ENCODE results near the gene AMPD3.
A peak's percentile ranks its signal among the peaks of the same experiment; 100 is the strongest.

Gene AMPD3

GRCh38 chr11:10454878-10455631 is at the start of gene AMPD3:
Gene AMPD3 (plus strand): TSS chr11:10455264. CDS start chr11:10461520, 6,256 bp downstream.
- DNase-seq (ENCODE audit: low read depth), result peak; percentile 90
- TF ChIP-seq CTCF (conservative IDR thresholded peaks at IDR 0.05; ENCODE audit: low read length), result no peak
- H3K4me3 ChIP-seq (ENCODE audit: low read length), result peak within 1 kb of the TSS; percentile 47

GRCh38 chr11:10405865-10406592 is 49.0 kb upstream of the AMPD3 start:
- peak; percentile 88 for DNase-seq (ENCODE audit: low read depth)
- H3K4me3 ChIP-seq (ENCODE audit: low read length), result no peak overlapping the region
- TF ChIP-seq CTCF (conservative IDR thresholded peaks at IDR 0.05; ENCODE audit: low read length), result peak; percentile 81

- no peak for TF ChIP-seq CTCF (conservative IDR thresholded peaks at IDR 0.05; ENCODE audit: low read length)
- peak; percentile 67 for DNase-seq (ENCODE audit: low read depth)
- no peak overlapping the region for H3K4me3 ChIP-seq (ENCODE audit: low read length)
These were observed 48.0 kb upstream of the AMPD3 start for GRCh38 chr11:10407055-10407454.

GRCh38 chr11:10407749-10408685 is 47.0 kb upstream of the AMPD3 start:
- no peak overlapping the region for H3K4me3 ChIP-seq (ENCODE audit: low read length)
- TF ChIP-seq CTCF (conservative IDR thresholded peaks at IDR 0.05; ENCODE audit: low read length), result no peak
- DNase-seq (ENCODE audit: low read depth), result no peak

- H3K4me3 ChIP-seq (ENCODE audit: low read length), result no peak overlapping the region
- no peak for TF ChIP-seq CTCF (conservative IDR thresholded peaks at IDR 0.05; ENCODE audit: low read length)
- DNase-seq (ENCODE audit: low read depth), result no peak
These were observed 45.8 kb upstream of the AMPD3 start for GRCh38 chr11:10409207-10409661.

- no peak for TF ChIP-seq CTCF (conservative IDR thresholded peaks at IDR 0.05; ENCODE audit: low read length)
- no peak for DNase-seq (ENCODE audit: low read depth)
- H3K4me3 ChIP-seq (ENCODE audit: low read length), result no peak overlapping the region
These were observed 44.8 kb upstream of the AMPD3 start for GRCh38 chr11:10410106-10410843.
